GM23338 (cell line): ENCODE data around the gene RELL1. TPM values are rescaled to one million over a fixed set of nuclear protein-coding genes. Genes with fewer than 3 reads are reported as not detected.

ENCODE experiments used
- ATAC-seq: fragments of 200-7000 bp; cut with Tn5 transposase; 3 replicates; pipeline ENCODE4 v1.9.1; 2020
- DNase-seq: peaks from one replicate; pipeline ENCODE4 v3.0.0-alpha.2; 2015; ENCODE audit warnings: low spot score
- H2AFZ ChIP-seq: fragments of 200-600 bp; sonication (generic); 2 replicates; pipeline ENCODE4 v1.8.0; 2016; ENCODE audit warnings: antibody characterized with exemption, mild to moderate bottlenecking, moderate library complexity
- H3F3A ChIP-seq: fragments of 200-600 bp; sonication (generic); replicated peaks from 2 replicates; pipeline ENCODE4 v1.8.0; 2017; ENCODE audit warnings: antibody characterized with exemption, mixed run types, low read depth
- H3K27ac ChIP-seq: fragments of 200-600 bp; sonication (generic); 2 replicates; pipeline ENCODE4 v1.6.1; 2016; ENCODE audit warnings: low read depth
- H3K27me3 ChIP-seq: fragments of 200-600 bp; sonication (generic); 2 replicates; pipeline ENCODE4 v1.8.0; 2016; ENCODE audit warnings: mild to moderate bottlenecking, mixed run types, moderate library complexity; ENCODE audit not compliant: insufficient read depth
- H3K36me3 ChIP-seq: fragments of 200-600 bp; sonication (generic); 2 replicates; pipeline ENCODE4 v1.8.0; 2016; ENCODE audit warnings: mild to moderate bottlenecking; ENCODE audit not compliant: insufficient read depth
- H3K4me1 ChIP-seq: fragments of 200-600 bp; sonication (generic); 2 replicates; pipeline ENCODE4 v1.8.0; 2016; ENCODE audit warnings: mild to moderate bottlenecking, moderate library complexity; ENCODE audit not compliant: insufficient read depth
- H3K4me2 ChIP-seq: fragments of 200-600 bp; sonication (generic); 2 replicates; pipeline ENCODE4 v1.7.1; 2017; ENCODE audit warnings: mixed run types
- H3K4me3 ChIP-seq: fragments of 200-600 bp; sonication (generic); 2 replicates; pipeline ENCODE4 v1.6.1; 2016; ENCODE audit warnings: mixed run types
- H3K79me2 ChIP-seq: fragments of 200-600 bp; sonication (generic); replicated peaks from 2 replicates; pipeline ENCODE4 v1.8.0; 2017; ENCODE audit warnings: mild to moderate bottlenecking; ENCODE audit not compliant: insufficient read depth
- H3K9me2 ChIP-seq: fragments of 200-600 bp; sonication (generic); 2 replicates; pipeline ENCODE4 v1.8.0; 2017; ENCODE audit not compliant: insufficient read depth
- H4K20me1 ChIP-seq: fragments of 200-600 bp; sonication (generic); replicated peaks from 2 replicates; pipeline ENCODE4 v1.8.0; 2017; ENCODE audit warnings: mild to moderate bottlenecking; ENCODE audit not compliant: insufficient read depth
- H3K27ac Mint-ChIP-seq: 2 replicates; pipeline ENCODE4 v1.8.0; 2020; ENCODE audit warnings: inconsistent platforms, mild to moderate bottlenecking, moderate library complexity, mixed read lengths
- H3K27me3 Mint-ChIP-seq: 3 replicates; pipeline ENCODE4 v1.8.0; 2022; ENCODE audit warnings: low read depth, mild to moderate bottlenecking, moderate library complexity, mixed read lengths, inconsistent platforms; ENCODE audit not compliant: insufficient read depth, poor library complexity
- H3K36me3 Mint-ChIP-seq: 3 replicates; pipeline ENCODE4 v1.8.0; 2021; ENCODE audit warnings: low read depth, mild to moderate bottlenecking, inconsistent platforms, moderate library complexity, mixed read lengths
- H3K4me1 Mint-ChIP-seq: 3 replicates; pipeline ENCODE4 v1.8.0; 2020; ENCODE audit warnings: mild to moderate bottlenecking, inconsistent platforms, mixed read lengths
- H3K4me3 Mint-ChIP-seq: 3 replicates; pipeline ENCODE4 v1.8.0; 2021; ENCODE audit warnings: moderate library complexity, mild to moderate bottlenecking, inconsistent platforms, mixed read lengths
- H3K9me3 Mint-ChIP-seq: 3 replicates; pipeline ENCODE4 v1.8.0; 2020; ENCODE audit warnings: moderate library complexity, mild to moderate bottlenecking, inconsistent platforms, mixed read lengths
- CREB1 ChIP-seq: fragments of 250-450 bp; sonication (Bioruptor Pico); IDR thresholded peaks from 2 replicates; pipeline ENCODE4 v1.5.0; 2020; ENCODE audit warnings: low read depth, mild to moderate bottlenecking, moderate library complexity
- CTCF ChIP-seq, 2 experiments: fragments of 200-600 bp in 1 of 2; sonication (generic) in 1 of 2; conservative IDR thresholded peaks; 2 replicates each; pipeline versions ENCODE4 v1.5.1 to v1.6.1; 2016 to 2017; ENCODE audit warnings: antibody characterized with exemption in 2 of 2, low read depth in 2 of 2, mild to moderate bottlenecking in 2 of 2, moderate library complexity in 1 of 2
- JUNB ChIP-seq: IDR thresholded peaks from one replicate; pipeline ENCODE4 v1.6.1; 2016; ENCODE audit warnings: antibody characterized with exemption; ENCODE audit not compliant: unreplicated experiment
- NANOG ChIP-seq: IDR thresholded peaks from 2 replicates; pipeline ENCODE4 v1.6.1; 2016; ENCODE audit warnings: antibody characterized with exemption, borderline replicate concordance
- POLR2AphosphoS5 ChIP-seq: IDR thresholded peaks from 2 replicates; pipeline ENCODE4 v1.6.1; 2016; ENCODE audit warnings: antibody characterized with exemption, low read depth
- ZNF114 ChIP-seq: fragments of 250-450 bp; sonication (Bioruptor Pico); IDR thresholded peaks from 2 replicates; pipeline ENCODE4 v1.5.0; 2020; ENCODE audit warnings: mild to moderate bottlenecking, moderate library complexity
- ZNF331 ChIP-seq: fragments of 250-450 bp; sonication (Bioruptor Pico); IDR thresholded peaks from 2 replicates; pipeline ENCODE4 v1.5.0; 2020; ENCODE audit warnings: low read depth, mild to moderate bottlenecking, moderate library complexity
- ZNF462 ChIP-seq: fragments of 250-450 bp; sonication (Bioruptor Pico); IDR thresholded peaks from 2 replicates; pipeline ENCODE4 v1.5.0; 2020; ENCODE audit warnings: mild to moderate bottlenecking, moderate library complexity
- polyA plus RNA-seq: library from polyadenylated mRNA; unstranded; fragments of >200 nt; fragmentation: Nextera tagmentation; extraction: Ambion mirVana; gene quantifications from 2 replicates; pipeline ENCODE4 v1.2.1, GENCODE V29; 2016
- total RNA-seq: library from RNA; depleted of rRNA; stranded (reverse); fragments of >200 nt; shearing (Covaris generic); gene quantifications from 2 replicates; pipeline ENCODE4 v1.2.3, GENCODE V29; 2014

The RELL1 gene
- total and polyA plus RNA-seq, 2 experiments from 2014 or later = 2.8 to 28.5 TPM

GRCh38 chr4:37584493-37585060, 101.6 kb downstream of the RELL1 start:
- H3K27me3 Mint-ChIP-seq = peaks cover 1% of the 10 kb centered on the region
- Histone ChIP-seq H3K27ac (no peak overlapping the region), H3K9me2 (no peaks in the 10 kb centered on the region), H3K4me2 (no peak overlapping the region), H3K36me3 (no peaks in the 10 kb centered on the region), H3K4me3 (no peak overlapping the region), H3K27me3 (no peaks in the 10 kb centered on the region), H4K20me1 (no peaks in the 10 kb centered on the region), H3K4me1 (no peaks in the 10 kb centered on the region), H2AFZ (no peak overlapping the region), H3K79me2 (no peaks in the 10 kb centered on the region), H3F3A (no peaks in the 10 kb centered on the region)
- DNase-seq (no peak), ATAC-seq (no peak)
- H3K4me3 Mint-ChIP-seq = no peak overlapping the region
- 0 out of 3 replicates have a peak, but pooled peaks cover 3% of the 10 kb centered on the region for H3K36me3 Mint-ChIP-seq
- no peak overlapping the region for H3K27ac Mint-ChIP-seq
- TF ChIP-seq ZNF462 (CRISPR knock-in tag) = no peak
- TF ChIP-seq JUNB = no peak
- no peak for TF ChIP-seq CREB1
- TF ChIP-seq POLR2AphosphoS5 = no peak
- TF ChIP-seq NANOG = no peak
- no peak for TF ChIP-seq ZNF331 (CRISPR knock-in tag)
- H3K9me3 Mint-ChIP-seq = no peaks in the 10 kb centered on the region; the same call in 2 of the 3 replicates
- no peaks in the 10 kb centered on the region for H3K4me1 Mint-ChIP-seq

- H3K4me3 Mint-ChIP-seq = no peak overlapping the region
- no peak overlapping the region for H3K27ac ChIP-seq
These were observed 102.1 kb downstream of the RELL1 start for GRCh38 chr4:37584071-37584470.

More at GRCh38 chr4:37584071-37584470, 102.1 kb downstream of the RELL1 start:
- Histone ChIP-seq H4K20me1 (no peaks in the 10 kb centered on the region), H3F3A (no peaks in the 10 kb centered on the region), H3K36me3 (no peaks in the 10 kb centered on the region), H3K4me2 (no peak overlapping the region), H2AFZ (no peak overlapping the region), H3K27me3 (no peaks in the 10 kb centered on the region), H3K79me2 (no peaks in the 10 kb centered on the region), H3K4me3 (no peak overlapping the region), H3K4me1 (no peaks in the 10 kb centered on the region), H3K9me2 (no peaks in the 10 kb centered on the region)
- ATAC-seq (no peak), DNase-seq (no peak)
- Mint-ChIP-seq H3K27ac (no peak overlapping the region), H3K27me3 (peaks cover 1% of the 10 kb centered on the region), H3K36me3 (0 out of 3 replicates have a peak, but pooled peaks cover 3% of the 10 kb centered on the region), H3K9me3 (no peaks in the 10 kb centered on the region; the same call in 1 of the 3 replicates), H3K4me1 (no peaks in the 10 kb centered on the region)
- TF ChIP-seq CREB1 (no peak), ZNF114 (CRISPR knock-in tag) (no peak), CTCF (conservative IDR thresholded peaks at IDR 0.05; ENCODE audit: low read depth in 2 of 2) (no peak)
